ENCODE measurements around the gene ALPL. TPM values are rescaled to one million over a fixed set of nuclear protein-coding genes. Genes with fewer than 3 reads are reported as not detected.

Gene ALPL
- total RNA-seq, 1 donor from 2014 or later, result not detected

- H3K36me3 Mint-ChIP-seq (ENCODE audit: low read depth), result no peaks in the 10 kb centered on the region
- intact Hi-C loops (cut with micrococcal nuclease), result no loop called here
- H3K27me3 Mint-ChIP-seq, result peaks cover 14% of the 10 kb centered on the region
- no peaks in the 10 kb centered on the region for H3K4me1 Mint-ChIP-seq
- H3K4me3 Mint-ChIP-seq, result no peak overlapping the region
- no peaks in the 10 kb centered on the region for H3K9me3 Mint-ChIP-seq
- H3K27ac Mint-ChIP-seq, result no peak overlapping the region
- DNase-seq, result no peak
Measured at GRCh38 chr1:21496063-21496462, 13.2 kb upstream of the ALPL start.

GRCh38 chr1:21496886-21497285, 12.3 kb upstream of the ALPL start:
- Mint-ChIP-seq H3K27me3 (peaks cover 14% of the 10 kb centered on the region), H3K36me3 (ENCODE audit: low read depth) (no peaks in the 10 kb centered on the region), H3K4me1 (no peaks in the 10 kb centered on the region), H3K4me3 (no peak overlapping the region), H3K9me3 (no peaks in the 10 kb centered on the region), H3K27ac (no peak overlapping the region)
- DNase-seq, result no peak
- intact Hi-C loops (cut with micrococcal nuclease), result no loop called here

GRCh38 chr1:21497466-21498061, 11.7 kb upstream of the ALPL start:
- intact Hi-C loops (cut with micrococcal nuclease), result no loop called here
- Mint-ChIP-seq H3K4me3 (no peak overlapping the region), H3K27ac (no peak overlapping the region), H3K4me1 (no peaks in the 10 kb centered on the region), H3K36me3 (ENCODE audit: low read depth) (no peaks in the 10 kb centered on the region), H3K27me3 (peaks cover 11% of the 10 kb centered on the region), H3K9me3 (no peaks in the 10 kb centered on the region)
- no peak for DNase-seq

- Mint-ChIP-seq H3K4me3 (no peak overlapping the region), H3K4me1 (no peaks in the 10 kb centered on the region), H3K27me3 (peaks cover 11% of the 10 kb centered on the region), H3K27ac (no peak overlapping the region), H3K36me3 (ENCODE audit: low read depth) (no peaks in the 10 kb centered on the region), H3K9me3 (no peaks in the 10 kb centered on the region)
- no peak for DNase-seq
- intact Hi-C loops (cut with micrococcal nuclease), result no loop called here
Measured at GRCh38 chr1:21499283-21499950, 9.8 kb upstream of the ALPL start.

- intact Hi-C loops (cut with micrococcal nuclease), result loop anchor here (10.0 kb wide), 1 partner anchor 461 kb away; no protein-coding TSS in a partner anchor
- Mint-ChIP-seq H3K9me3 (no peaks in the 10 kb centered on the region), H3K36me3 (ENCODE audit: low read depth) (no peaks in the 10 kb centered on the region), H3K27ac (no peak overlapping the region), H3K4me3 (no peak overlapping the region), H3K4me1 (peaks cover 3% of the 10 kb centered on the region), H3K27me3 (peaks cover 20% of the 10 kb centered on the region)
- DNase-seq, result no peak
Measured at GRCh38 chr1:21503706-21504377, 5.4 kb upstream of the ALPL start.

GRCh38 chr1:21506804-21507203, 2.4 kb upstream of the ALPL start:
- no peaks in the 10 kb centered on the region for H3K9me3 Mint-ChIP-seq
- H3K36me3 Mint-ChIP-seq (ENCODE audit: low read depth), result no peaks in the 10 kb centered on the region
- peaks cover 5% of the 10 kb centered on the region for H3K4me1 Mint-ChIP-seq
- H3K4me3 Mint-ChIP-seq, result no peak overlapping the region
- intact Hi-C loops (cut with micrococcal nuclease), result loop anchor here (10.0 kb wide), 1 partner anchor 458 kb away; no protein-coding TSS in a partner anchor
- no peak overlapping the region for H3K27ac Mint-ChIP-seq
- peaks cover 38% of the 10 kb centered on the region for H3K27me3 Mint-ChIP-seq
- no peak for DNase-seq

GRCh38 chr1:21507511-21508270, 1.5 kb upstream of the ALPL start:
- no peaks in the 10 kb centered on the region for H3K36me3 Mint-ChIP-seq (ENCODE audit: low read depth)
- H3K27me3 Mint-ChIP-seq, result peaks cover 42% of the 10 kb centered on the region
- DNase-seq, result no peak
- H3K4me3 Mint-ChIP-seq, result no peak overlapping the region
- peaks cover 5% of the 10 kb centered on the region for H3K4me1 Mint-ChIP-seq
- H3K27ac Mint-ChIP-seq, result no peak overlapping the region
- H3K9me3 Mint-ChIP-seq, result no peaks in the 10 kb centered on the region
- intact Hi-C loops (cut with micrococcal nuclease), result loop anchor here (1.0 to 10.0 kb wide), 2 partner anchors 152 to 457 kb away; no protein-coding TSS in a partner anchor

- Mint-ChIP-seq H3K4me3 (peak overlapping the region; percentile 77), H3K9me3 (no peaks in the 10 kb centered on the region), H3K36me3 (ENCODE audit: low read depth) (no peaks in the 10 kb centered on the region), H3K4me1 (peaks cover 5% of the 10 kb centered on the region), H3K27ac (peak overlapping the region; percentile 34), H3K27me3 (peaks cover 42% of the 10 kb centered on the region)
- DNase-seq, result peak; percentile 91
- intact Hi-C loops (cut with micrococcal nuclease), result loop anchor here (1.0 to 10.0 kb wide), 2 partner anchors 151 to 456 kb away; no protein-coding TSS in a partner anchor
Measured at GRCh38 chr1:21508580-21509350, 458 bp upstream of the ALPL start.

GRCh38 chr1:21510113-21510493, 880 bp downstream of the ALPL start:
- no peak overlapping the region for H3K27ac Mint-ChIP-seq

GRCh38 chr1:21510885-21511578, 1.8 kb downstream of the ALPL start:
- H3K9me3 Mint-ChIP-seq, result no peaks in the 10 kb centered on the region
- peaks cover 5% of the 10 kb centered on the region for H3K4me1 Mint-ChIP-seq
- no peaks in the 10 kb centered on the region for H3K36me3 Mint-ChIP-seq (ENCODE audit: low read depth)
- intact Hi-C loops (cut with micrococcal nuclease), result no loop called here
- H3K4me3 Mint-ChIP-seq, result no peak overlapping the region
- peaks cover 40% of the 10 kb centered on the region for H3K27me3 Mint-ChIP-seq
- no peak overlapping the region for H3K27ac Mint-ChIP-seq
- no peak for DNase-seq

More at GRCh38 chr1:21510113-21510493, 880 bp downstream of the ALPL start:
- no peak for DNase-seq
- H3K4me1 Mint-ChIP-seq, result peaks cover 5% of the 10 kb centered on the region
- no peak overlapping the region for H3K4me3 Mint-ChIP-seq
- peaks cover 40% of the 10 kb centered on the region for H3K27me3 Mint-ChIP-seq
- no peaks in the 10 kb centered on the region for H3K9me3 Mint-ChIP-seq
- intact Hi-C loops (cut with micrococcal nuclease), result no loop called here
- no peaks in the 10 kb centered on the region for H3K36me3 Mint-ChIP-seq (ENCODE audit: low read depth)

- peaks cover 5% of the 10 kb centered on the region for H3K4me1 Mint-ChIP-seq
- no peaks in the 10 kb centered on the region for H3K36me3 Mint-ChIP-seq (ENCODE audit: low read depth)
- H3K27me3 Mint-ChIP-seq, result peaks cover 36% of the 10 kb centered on the region
- intact Hi-C loops (cut with micrococcal nuclease), result no loop called here
- no peak overlapping the region for H3K4me3 Mint-ChIP-seq
- no peaks in the 10 kb centered on the region for H3K9me3 Mint-ChIP-seq
- no peak overlapping the region for H3K27ac Mint-ChIP-seq
- no peak for DNase-seq
Measured at GRCh38 chr1:21511579-21512522, 2.6 kb downstream of the ALPL start.

- Mint-ChIP-seq H3K4me3 (no peak overlapping the region), H3K4me1 (no peaks in the 10 kb centered on the region), H3K27me3 (peaks cover 25% of the 10 kb centered on the region), H3K9me3 (no peaks in the 10 kb centered on the region), H3K27ac (no peak overlapping the region), H3K36me3 (ENCODE audit: low read depth) (no peaks in the 10 kb centered on the region)
- intact Hi-C loops (cut with micrococcal nuclease), result no loop called here
- no peak for DNase-seq
Measured at GRCh38 chr1:21514245-21514644, 5.0 kb downstream of the ALPL start.
